Ovary (tissue), 9 donors: ENCODE data around the gene CCDC178. TPM values are rescaled to one million over a fixed set of nuclear protein-coding genes. Genes with fewer than 3 reads are reported as not detected.

Experiments used
- DNase-seq, 5 donors: peaks; one replicate each; pipeline ENCODE4 v3.0.0-alpha.2; 2019 to 2020
- H3K27ac ChIP-seq, 2 donors: fragments of 200-600 bp; one replicate each; pipeline versions ENCODE4 v1.5.1 to v1.8.0; 2019 to 2022
- H3K27me3 ChIP-seq: fragments of 200-600 bp; one replicate; pipeline ENCODE4 v1.8.0; 2022
- H3K36me3 ChIP-seq: fragments of 200-600 bp; sonication (generic); one replicate; pipeline ENCODE4 v1.5.1; 2019
- H3K4me1 ChIP-seq: one replicate; pipeline ENCODE4 v1.8.1; 2013; ENCODE audit warnings: mild to moderate bottlenecking, moderate library complexity; ENCODE audit not compliant: insufficient read depth
- H3K4me3 ChIP-seq: fragments of 200-600 bp; sonication (generic); one replicate; pipeline ENCODE4 v1.5.1; 2017
- H3K9me3 ChIP-seq, 2 donors: fragments of 200-600 bp in 1 of 2; sonication (generic) in 1 of 2; one replicate each; pipeline versions ENCODE4 v1.5.1 to v1.8.1; 2013 to 2019; ENCODE audit warnings: mild to moderate bottlenecking in 1 of 2, moderate library complexity in 1 of 2
- CTCF ChIP-seq, 3 donors: fragments of 450-650 bp in 2 of 3; fragments of 200-600 bp in 1 of 3; IDR thresholded peaks; one replicate each; pipeline versions ENCODE4 v1.5.1 to v1.8.0; 2016 to 2022; ENCODE audit warnings: antibody characterized with exemption in 3 of 3, mild to moderate bottlenecking in 1 of 3
- EP300 ChIP-seq: sonication (generic); formaldehyde crosslinking; IDR thresholded peaks from one replicate; pipeline ENCODE4 v1.6.1; 2017; ENCODE audit warnings: antibody characterized with exemption
- POLR2A ChIP-seq: fragments of 450-650 bp; IDR thresholded peaks from one replicate; pipeline ENCODE4 v1.6.1; 2017; ENCODE audit warnings: antibody characterized with exemption, mild to moderate bottlenecking, moderate library complexity
- WGBS, 3 donors: extraction: QIAGEN DNeasy Blood & Tissue Kit in 1 of 3; methylation state at CpG; one replicate each; pipeline versions ENCODE4 v1.1.5 to v1.1.7; 2013 to 2017; 5-methylcytosine and 5-hydroxymethylcytosine counted together
- intact Hi-C, 4 donors: fragments of 100-400 bp; cut with DNase I; formaldehyde crosslinking; loops; one replicate each; pipeline versions ENCODE4 v1.11.0 to v1.15.1; 2022 to 2023
- polyA plus RNA-seq, 2 donors: library from polyadenylated mRNA; stranded (reverse); fragments of 200-250 nt in 1 of 2; fragments of 350-450 nt in 1 of 2; fragmentation: Illumina TruSeq in 1 of 2; extraction: RNeasy Lipid Tissue Mini Kit (QIAGEN cat#74804) in 1 of 2; gene quantifications; one replicate each; pipeline ENCODE4 v1.2.3, GENCODE V29; 2013 to 2014
- total RNA-seq, 7 donors: library from RNA; depleted of rRNA in 2 of 7; stranded (reverse); fragments of >200 nt in 2 of 7; fragmentation: NEBNext Ultra II Directional in 3 of 7; extraction: Animal tissue kit (Norgen Biotek cat#: 25700) in 3 of 7; gene quantifications; one replicate each; pipeline versions ENCODE4 v1.1.0 to v1.2.4, GENCODE V29; 2016 to 2023
- donor health status: DM: no; HTN: no; CAD: no; lungs with moderate emphysema.
- donor health status: DM: no; HTN: no; CAD: no.
- donor health status: Bipolar disorder and iron deficiency.
- donor health status: DM: yes; HTN: yes; CAD: no.
- donor health status: DM: no; HTN: no; CAD: no.
- donor health status: DM: yes; HTN: yes; CAD: no.

Gene CCDC178
- total and polyA plus RNA-seq, 9 donors: 2.4 to 11.8 (median 5.1) TPM

- intact Hi-C loops: no loop called here
- TF ChIP-seq CTCF (IDR thresholded peaks at IDR 0.05): no peak
- no peak for TF ChIP-seq EP300
- no peak for TF ChIP-seq POLR2A
- no peaks in the 10 kb centered on the region for H3K36me3 ChIP-seq
- no peaks in the 10 kb centered on the region for H3K4me1 ChIP-seq
- no peaks in the 10 kb centered on the region for H3K9me3 ChIP-seq
- no peak for DNase-seq
- no peak overlapping the region for H3K4me3 ChIP-seq
- H3K27ac ChIP-seq: no peak overlapping the region
- WGBS, 3 donors: 65 to 69% (median 66%) methylated on average over 4 of the region's 4 CpGs
- no peaks in the 10 kb centered on the region for H3K27me3 ChIP-seq
These were observed 506.3 kb downstream of the CCDC178 start for GRCh38 chr18:32934201-32934600.

- Histone ChIP-seq H3K4me1 (no peaks in the 10 kb centered on the region), H3K27me3 (no peaks in the 10 kb centered on the region), H3K36me3 (no peaks in the 10 kb centered on the region), H3K27ac (no peak overlapping the region), H3K9me3 (no peaks in the 10 kb centered on the region), H3K4me3 (no peak overlapping the region)
- no peak for TF ChIP-seq POLR2A
- no peak for TF ChIP-seq CTCF (IDR thresholded peaks at IDR 0.05)
- no peak for TF ChIP-seq EP300
- 39 to 51% (median 44%) methylated on average over 6 of the region's 6 CpGs for WGBS, 3 donors
- intact Hi-C loops: no loop called here
- DNase-seq: no peak
These were observed 509.7 kb downstream of the CCDC178 start for GRCh38 chr18:32930695-32931301.

- no peak overlapping the region for H3K4me3 ChIP-seq
- no peaks in the 10 kb centered on the region for H3K36me3 ChIP-seq
- no peak overlapping the region for H3K27ac ChIP-seq
- TF ChIP-seq EP300: no peak
- no peak for TF ChIP-seq POLR2A
- TF ChIP-seq CTCF (IDR thresholded peaks at IDR 0.05): no peak
- DNase-seq: no peak
- H3K9me3 ChIP-seq: no peaks in the 10 kb centered on the region
- no peaks in the 10 kb centered on the region for H3K4me1 ChIP-seq
- no peaks in the 10 kb centered on the region for H3K27me3 ChIP-seq
- intact Hi-C loops: no loop called here
- WGBS, 3 donors: 35 to 53% (median 43%) methylated on average over 6 of the region's 6 CpGs
These were observed 511.3 kb downstream of the CCDC178 start for GRCh38 chr18:32929213-32929612.

- TF ChIP-seq POLR2A (no peak), EP300 (no peak), CTCF (IDR thresholded peaks at IDR 0.05) (no peak)
- Histone ChIP-seq H3K27me3 (no peaks in the 10 kb centered on the region), H3K36me3 (no peaks in the 10 kb centered on the region), H3K4me3 (no peak overlapping the region), H3K27ac (no peak overlapping the region), H3K9me3 (no peaks in the 10 kb centered on the region), H3K4me1 (no peaks in the 10 kb centered on the region)
- DNase-seq: no peak
- 43 to 45% (median 44%) methylated on average over 2 of the region's 2 CpGs for WGBS, 3 donors
- intact Hi-C loops: no loop called here
These were observed 517.5 kb downstream of the CCDC178 start for GRCh38 chr18:32922951-32923430.
